Measurements from ENCODE around the gene MAD2L1BP.

The MAD2L1BP gene

DNA sequence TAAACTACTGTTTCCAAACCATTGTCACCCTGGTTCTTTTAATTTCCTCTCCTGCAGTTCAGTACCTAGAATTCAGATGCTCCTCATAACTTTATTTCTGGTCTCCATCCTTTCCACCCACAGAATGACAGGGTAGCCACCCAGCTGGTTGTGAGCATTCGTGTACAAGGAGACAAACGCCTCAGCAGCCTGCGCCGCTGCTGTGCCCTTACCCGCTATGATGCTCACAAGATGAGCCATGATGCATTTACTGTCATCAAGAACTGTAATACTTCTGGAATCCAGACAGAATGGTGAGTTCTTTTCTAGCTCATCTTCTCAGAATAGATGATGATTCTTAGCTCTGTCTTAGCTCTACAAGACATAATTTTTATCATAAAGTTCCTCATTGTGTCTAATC, 25.2 kb upstream of the MAD2L1BP start:
- peaks cover 95% of the 10 kb centered on the region for H3K36me3 ChIP-seq (ENCODE audit: low read depth)

DNA sequence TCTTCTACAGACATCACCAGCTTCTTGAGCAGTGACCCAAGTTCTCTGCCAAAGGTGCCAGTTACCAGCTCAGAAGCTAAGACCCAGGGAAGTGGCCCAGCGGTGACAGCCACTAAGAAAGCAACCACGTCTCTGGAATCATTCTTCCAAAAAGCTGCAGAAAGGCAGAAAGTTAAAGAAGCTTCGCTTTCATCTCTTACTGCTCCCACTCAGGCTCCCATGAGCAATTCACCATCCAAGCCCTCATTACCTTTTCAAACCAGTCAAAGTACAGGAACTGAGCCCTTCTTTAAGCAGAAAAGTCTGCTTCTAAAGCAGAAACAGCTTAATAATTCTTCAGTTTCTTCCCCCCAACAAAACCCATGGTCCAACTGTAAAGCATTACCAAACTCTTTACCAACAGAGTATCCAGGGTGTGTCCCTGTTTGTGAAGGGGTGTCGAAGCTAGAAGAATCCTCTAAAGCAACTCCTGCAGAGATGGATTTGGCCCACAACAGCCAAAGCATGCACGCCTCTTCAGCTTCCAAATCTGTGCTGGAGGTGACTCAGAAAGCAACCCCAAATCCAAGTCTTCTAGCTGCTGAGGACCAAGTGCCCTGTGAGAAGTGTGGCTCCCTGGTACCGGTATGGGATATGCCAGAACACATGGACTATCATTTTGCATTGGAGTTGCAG, 21.8 kb upstream of the MAD2L1BP start:
- Histone ChIP-seq H3K4me1 (ENCODE audit: insufficient read depth, poor library complexity, severe bottlenecking) (no peaks in the 10 kb centered on the region), H3K27ac (ENCODE audit: poor library complexity, severe bottlenecking) (no peak overlapping the region), H3K36me3 (ENCODE audit: low read depth) (peaks cover 68% of the 10 kb centered on the region), H3K27me3 (ENCODE audit: insufficient read depth, poor library complexity, severe bottlenecking) (no peaks in the 10 kb centered on the region), H3K4me3 (ENCODE audit: severe bottlenecking) (no peak overlapping the region), H3K9me3 (ENCODE audit: severe bottlenecking) (no peaks in the 10 kb centered on the region)
- ATAC-seq (ENCODE audit: low read depth) = no peak
- TF ChIP-seq, protein P1, sequence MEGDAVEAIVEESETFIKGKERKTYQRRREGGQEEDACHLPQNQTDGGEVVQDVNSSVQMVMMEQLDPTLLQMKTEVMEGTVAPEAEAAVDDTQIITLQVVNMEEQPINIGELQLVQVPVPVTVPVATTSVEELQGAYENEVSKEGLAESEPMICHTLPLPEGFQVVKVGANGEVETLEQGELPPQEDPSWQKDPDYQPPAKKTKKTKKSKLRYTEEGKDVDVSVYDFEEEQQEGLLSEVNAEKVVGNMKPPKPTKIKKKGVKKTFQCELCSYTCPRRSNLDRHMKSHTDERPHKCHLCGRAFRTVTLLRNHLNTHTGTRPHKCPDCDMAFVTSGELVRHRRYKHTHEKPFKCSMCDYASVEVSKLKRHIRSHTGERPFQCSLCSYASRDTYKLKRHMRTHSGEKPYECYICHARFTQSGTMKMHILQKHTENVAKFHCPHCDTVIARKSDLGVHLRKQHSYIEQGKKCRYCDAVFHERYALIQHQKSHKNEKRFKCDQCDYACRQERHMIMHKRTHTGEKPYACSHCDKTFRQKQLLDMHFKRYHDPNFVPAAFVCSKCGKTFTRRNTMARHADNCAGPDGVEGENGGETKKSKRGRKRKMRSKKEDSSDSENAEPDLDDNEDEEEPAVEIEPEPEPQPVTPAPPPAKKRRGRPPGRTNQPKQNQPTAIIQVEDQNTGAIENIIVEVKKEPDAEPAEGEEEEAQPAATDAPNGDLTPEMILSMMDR (IDR thresholded peaks at IDR 0.05; ENCODE audit: poor library complexity, severe bottlenecking) = no peak
- no peak for DNase-seq (ENCODE audit: low spot score)

More for the DNA sequence above, 25.2 kb upstream of the MAD2L1BP start:
- Histone ChIP-seq H3K27me3 (ENCODE audit: insufficient read depth, poor library complexity, severe bottlenecking) (no peaks in the 10 kb centered on the region), H3K4me3 (ENCODE audit: severe bottlenecking) (no peak overlapping the region), H3K4me1 (ENCODE audit: insufficient read depth, poor library complexity, severe bottlenecking) (no peaks in the 10 kb centered on the region), H3K27ac (ENCODE audit: poor library complexity, severe bottlenecking) (no peak overlapping the region), H3K9me3 (ENCODE audit: severe bottlenecking) (no peaks in the 10 kb centered on the region)
- DNase-seq (ENCODE audit: low spot score) (no peak), ATAC-seq (ENCODE audit: low read depth) (no peak)
- TF ChIP-seq, protein P1 (IDR thresholded peaks at IDR 0.05; ENCODE audit: poor library complexity, severe bottlenecking) = no peak

- Histone ChIP-seq H3K27me3 (ENCODE audit: insufficient read depth, poor library complexity, severe bottlenecking) (no peaks in the 10 kb centered on the region), H3K36me3 (ENCODE audit: low read depth) (peaks cover 65% of the 10 kb centered on the region), H3K9me3 (ENCODE audit: severe bottlenecking) (no peaks in the 10 kb centered on the region), H3K4me3 (ENCODE audit: severe bottlenecking) (no peak overlapping the region), H3K27ac (ENCODE audit: poor library complexity, severe bottlenecking) (no peak overlapping the region), H3K4me1 (ENCODE audit: insufficient read depth, poor library complexity, severe bottlenecking) (no peaks in the 10 kb centered on the region)
- ATAC-seq (ENCODE audit: low read depth) = no peak
- TF ChIP-seq, protein P1 (IDR thresholded peaks at IDR 0.05; ENCODE audit: poor library complexity, severe bottlenecking) = no peak
- no peak for DNase-seq (ENCODE audit: low spot score)
Observed at GRCh38 chr6:43614396-43614730, 21.3 kb upstream of the MAD2L1BP start.

GRCh38 chr6:43616725-43617472, 18.7 kb upstream of the MAD2L1BP start:
- Histone ChIP-seq H3K27ac (ENCODE audit: poor library complexity, severe bottlenecking) (no peak overlapping the region), H3K4me1 (ENCODE audit: insufficient read depth, poor library complexity, severe bottlenecking) (no peaks in the 10 kb centered on the region), H3K27me3 (ENCODE audit: insufficient read depth, poor library complexity, severe bottlenecking) (no peaks in the 10 kb centered on the region), H3K36me3 (ENCODE audit: low read depth) (peaks cover 66% of the 10 kb centered on the region), H3K9me3 (ENCODE audit: severe bottlenecking) (no peaks in the 10 kb centered on the region), H3K4me3 (ENCODE audit: severe bottlenecking) (no peak overlapping the region)
- DNase-seq (ENCODE audit: low spot score) (no peak), ATAC-seq (ENCODE audit: low read depth) (no peak; the same call in 2 of the 3 replicates)
- TF ChIP-seq, protein P1 (IDR thresholded peaks at IDR 0.05; ENCODE audit: poor library complexity, severe bottlenecking) = no peak

Data from RWPE2 (cell line).